Ovary (tissue), 3 donors: Measurements from ENCODE around the gene DNAI2.

Experiments
- EP300 ChIP-seq: sonication (generic); formaldehyde crosslinking; IDR thresholded peaks from one replicate; pipeline ENCODE4 v1.6.1; 2017; ENCODE audit warnings: antibody characterized with exemption
- POLR2A ChIP-seq: fragments of 450-650 bp; IDR thresholded peaks from one replicate; pipeline ENCODE4 v1.6.1; 2017; ENCODE audit warnings: antibody characterized with exemption, mild to moderate bottlenecking, moderate library complexity
- TF ChIP-seq, protein P1 (sequence below), 3 donors: fragments of 450-650 bp in 2 of 3; fragments of 200-600 bp in 1 of 3; IDR thresholded peaks; one replicate each; pipeline versions ENCODE4 v1.5.1 to v1.8.0; 2016 to 2022; ENCODE audit warnings: antibody characterized with exemption in 3 of 3, mild to moderate bottlenecking in 1 of 3
- donor health status: DM: no; HTN: no; CAD: no.

DNA sequence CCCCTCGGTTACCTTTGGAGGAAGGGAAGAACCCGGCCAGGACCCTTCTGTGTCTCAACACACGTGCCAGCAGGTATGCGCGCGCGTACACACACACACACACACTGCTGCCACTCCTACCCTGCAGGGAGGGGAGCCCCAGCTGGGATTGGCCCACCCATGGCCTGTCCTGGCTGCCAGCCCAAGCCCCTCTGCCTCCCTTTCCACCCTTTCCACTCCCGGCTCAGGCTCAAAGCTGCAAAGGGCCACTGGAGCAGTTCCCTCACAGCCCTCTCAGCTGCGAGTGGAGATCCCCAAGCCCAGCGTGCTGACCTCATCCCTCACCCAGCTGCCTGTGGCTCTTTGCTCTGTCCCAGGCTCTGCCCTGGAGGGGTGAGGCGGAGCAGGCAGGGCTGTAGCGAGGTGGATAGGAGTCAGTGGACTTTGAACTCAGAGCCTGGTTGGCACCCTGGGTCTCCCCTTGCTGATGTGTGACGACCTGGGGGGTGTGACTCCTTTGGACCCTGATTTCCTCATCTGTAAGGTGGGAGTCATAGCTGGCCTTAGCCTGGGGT is 66.5 kb downstream of the DNAI2 start:
- TF ChIP-seq POLR2A, result no peak
- TF ChIP-seq, protein P1, sequence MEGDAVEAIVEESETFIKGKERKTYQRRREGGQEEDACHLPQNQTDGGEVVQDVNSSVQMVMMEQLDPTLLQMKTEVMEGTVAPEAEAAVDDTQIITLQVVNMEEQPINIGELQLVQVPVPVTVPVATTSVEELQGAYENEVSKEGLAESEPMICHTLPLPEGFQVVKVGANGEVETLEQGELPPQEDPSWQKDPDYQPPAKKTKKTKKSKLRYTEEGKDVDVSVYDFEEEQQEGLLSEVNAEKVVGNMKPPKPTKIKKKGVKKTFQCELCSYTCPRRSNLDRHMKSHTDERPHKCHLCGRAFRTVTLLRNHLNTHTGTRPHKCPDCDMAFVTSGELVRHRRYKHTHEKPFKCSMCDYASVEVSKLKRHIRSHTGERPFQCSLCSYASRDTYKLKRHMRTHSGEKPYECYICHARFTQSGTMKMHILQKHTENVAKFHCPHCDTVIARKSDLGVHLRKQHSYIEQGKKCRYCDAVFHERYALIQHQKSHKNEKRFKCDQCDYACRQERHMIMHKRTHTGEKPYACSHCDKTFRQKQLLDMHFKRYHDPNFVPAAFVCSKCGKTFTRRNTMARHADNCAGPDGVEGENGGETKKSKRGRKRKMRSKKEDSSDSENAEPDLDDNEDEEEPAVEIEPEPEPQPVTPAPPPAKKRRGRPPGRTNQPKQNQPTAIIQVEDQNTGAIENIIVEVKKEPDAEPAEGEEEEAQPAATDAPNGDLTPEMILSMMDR (IDR thresholded peaks at IDR 0.05), result no peak
- TF ChIP-seq EP300, result no peak
